ENCODE results near the gene RFX2.

DNA sequence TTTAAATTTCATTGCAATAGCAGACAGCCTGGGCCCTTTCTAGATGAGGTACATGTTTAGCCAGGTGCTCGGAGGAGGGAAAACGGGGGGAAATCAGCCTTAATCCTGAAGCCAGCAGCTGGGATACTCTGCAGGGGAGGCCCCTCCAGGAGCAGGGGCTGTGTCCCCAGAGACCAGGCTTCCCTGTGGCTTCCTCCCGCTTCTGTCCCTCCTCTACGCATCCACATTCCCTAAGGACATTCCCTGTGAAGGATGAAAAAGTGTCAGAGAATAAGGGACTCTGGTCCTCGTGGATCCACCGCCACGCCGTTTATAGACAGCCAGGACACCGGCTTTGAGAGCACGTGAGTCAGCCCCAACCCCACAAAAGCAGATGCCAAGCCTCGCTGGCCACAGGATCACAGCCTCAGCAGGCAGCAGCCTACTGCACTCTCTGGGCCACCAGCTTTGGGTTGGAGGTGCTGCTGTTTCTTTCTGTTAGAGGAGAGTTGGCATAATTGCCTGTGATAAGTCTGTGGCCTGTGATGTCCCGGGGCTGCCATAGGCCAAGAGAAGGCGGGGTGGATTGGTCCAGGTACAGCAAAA is 95.7 kb downstream of the RFX2 start:
- TF ChIP-seq ISL1 (CRISPR knock-in tag; IDR thresholded peaks at IDR 0.05) (no peak), TOX (CRISPR knock-in tag; IDR thresholded peaks at IDR 0.05; ENCODE audit: borderline replicate concordance) (no peak), ARNTL (CRISPR knock-in tag; IDR thresholded peaks at IDR 0.05; ENCODE audit: borderline replicate concordance, low read depth) (no peak), SNAI2 (CRISPR knock-in tag; IDR thresholded peaks at IDR 0.05) (no peak), ZFP3 (CRISPR knock-in tag; IDR thresholded peaks at IDR 0.05) (no peak), TCF4 (CRISPR knock-in tag; IDR thresholded peaks at IDR 0.05; ENCODE audit: borderline replicate concordance) (no peak), PPARA (CRISPR knock-in tag; IDR thresholded peaks at IDR 0.05; ENCODE audit: borderline replicate concordance) (no peak)
- TF ChIP-seq, protein P1, sequence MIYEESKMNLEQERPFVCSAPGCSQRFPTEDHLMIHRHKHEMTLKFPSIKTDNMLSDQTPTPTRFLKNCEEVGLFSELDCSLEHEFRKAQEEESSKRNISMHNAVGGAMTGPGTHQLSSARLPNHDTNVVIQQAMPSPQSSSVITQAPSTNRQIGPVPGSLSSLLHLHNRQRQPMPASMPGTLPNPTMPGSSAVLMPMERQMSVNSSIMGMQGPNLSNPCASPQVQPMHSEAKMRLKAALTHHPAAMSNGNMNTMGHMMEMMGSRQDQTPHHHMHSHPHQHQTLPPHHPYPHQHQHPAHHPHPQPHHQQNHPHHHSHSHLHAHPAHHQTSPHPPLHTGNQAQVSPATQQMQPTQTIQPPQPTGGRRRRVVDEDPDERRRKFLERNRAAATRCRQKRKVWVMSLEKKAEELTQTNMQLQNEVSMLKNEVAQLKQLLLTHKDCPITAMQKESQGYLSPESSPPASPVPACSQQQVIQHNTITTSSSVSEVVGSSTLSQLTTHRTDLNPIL (CRISPR knock-in tag; IDR thresholded peaks at IDR 0.05; ENCODE audit: low read depth) = no peak
- TF ChIP-seq, protein P2, sequence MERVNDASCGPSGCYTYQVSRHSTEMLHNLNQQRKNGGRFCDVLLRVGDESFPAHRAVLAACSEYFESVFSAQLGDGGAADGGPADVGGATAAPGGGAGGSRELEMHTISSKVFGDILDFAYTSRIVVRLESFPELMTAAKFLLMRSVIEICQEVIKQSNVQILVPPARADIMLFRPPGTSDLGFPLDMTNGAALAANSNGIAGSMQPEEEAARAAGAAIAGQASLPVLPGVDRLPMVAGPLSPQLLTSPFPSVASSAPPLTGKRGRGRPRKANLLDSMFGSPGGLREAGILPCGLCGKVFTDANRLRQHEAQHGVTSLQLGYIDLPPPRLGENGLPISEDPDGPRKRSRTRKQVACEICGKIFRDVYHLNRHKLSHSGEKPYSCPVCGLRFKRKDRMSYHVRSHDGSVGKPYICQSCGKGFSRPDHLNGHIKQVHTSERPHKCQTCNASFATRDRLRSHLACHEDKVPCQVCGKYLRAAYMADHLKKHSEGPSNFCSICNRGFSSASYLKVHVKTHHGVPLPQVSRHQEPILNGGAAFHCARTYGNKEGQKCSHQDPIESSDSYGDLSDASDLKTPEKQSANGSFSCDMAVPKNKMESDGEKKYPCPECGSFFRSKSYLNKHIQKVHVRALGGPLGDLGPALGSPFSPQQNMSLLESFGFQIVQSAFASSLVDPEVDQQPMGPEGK (CRISPR knock-in tag; IDR thresholded peaks at IDR 0.05; ENCODE audit: borderline replicate concordance) = no peak
